ENCODE measurements around the gene PCDHB10.
"Not testable (repeated sequence)": the region's sequence is repeated elsewhere in the genome, so short reads cannot be mapped to it uniquely, and the experiment has no call there.

DNA sequence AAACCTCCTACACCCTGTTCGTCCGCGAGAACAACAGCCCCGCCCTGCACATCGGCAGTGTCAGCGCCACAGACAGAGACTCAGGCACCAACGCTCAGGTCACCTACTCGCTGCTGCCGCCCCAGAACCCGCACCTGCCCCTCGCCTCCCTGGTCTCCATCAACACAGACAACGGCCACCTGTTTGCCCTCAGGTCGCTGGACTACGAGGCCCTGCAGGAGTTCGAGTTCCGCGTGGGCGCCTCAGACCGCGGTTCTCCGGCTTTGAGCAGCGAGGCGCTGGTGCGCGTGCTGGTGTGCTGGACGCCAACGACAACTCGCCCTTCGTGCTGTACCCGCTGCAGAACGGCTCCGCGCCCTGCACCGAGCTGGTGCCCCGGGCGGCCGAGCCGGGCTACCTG is 34.8 kb upstream of the PCDHB10 start:
- TF ChIP-seq ZNF274 (IDR thresholded peaks at IDR 0.05; ENCODE audit: low read depth, low read length); SUZ12 (IDR thresholded peaks at IDR 0.05; ENCODE audit: extremely low read depth, insufficient read depth, insufficient read length): not testable (repeated sequence)
